HUES64 (cell line): ENCODE data around the gene SPOPL.
"Not testable (repeated sequence)": the region's sequence is repeated elsewhere in the genome, so short reads cannot be mapped to it uniquely, and the experiment has no call there.

Source experiments
- H3K27ac ChIP-seq: 2 replicates; pipeline ENCODE4 v1.7.0; 2013; ENCODE audit warnings: low read depth, low read length, inconsistent platforms
- H3K27me3 ChIP-seq: 2 replicates; pipeline ENCODE4 v1.6.1; 2013; ENCODE audit warnings: mild to moderate bottlenecking, low read length; ENCODE audit not compliant: insufficient read depth
- H3K36me3 ChIP-seq: 2 replicates; pipeline ENCODE4 v1.6.1; 2013; ENCODE audit warnings: mild to moderate bottlenecking, low read length; ENCODE audit not compliant: insufficient read depth
- H3K4me1 ChIP-seq: 2 replicates; pipeline ENCODE4 v1.6.1; 2013; ENCODE audit warnings: mild to moderate bottlenecking, low read length, moderate library complexity; ENCODE audit not compliant: insufficient read depth
- H3K4me3 ChIP-seq: 2 replicates; pipeline ENCODE4 v1.5.1; 2013; ENCODE audit warnings: mild to moderate bottlenecking, low read length, moderate library complexity
- H3K9ac ChIP-seq: 2 replicates; pipeline ENCODE4 v1.6.1; 2013; ENCODE audit warnings: mild to moderate bottlenecking, low read depth, low read length
- H3K9me3 ChIP-seq: 2 replicates; pipeline ENCODE4 v1.6.1; 2013; ENCODE audit warnings: low read depth, low read length; ENCODE audit not compliant: insufficient read depth
- WGBS: fragments of 150-250, 120-280 bp; methylation state at CpG from one replicate; pipeline ENCODE4 v1.1.7; 2013; ENCODE audit warnings: missing lambda C conversion rate; 5-methylcytosine and 5-hydroxymethylcytosine counted together

Gene SPOPL

DNA sequence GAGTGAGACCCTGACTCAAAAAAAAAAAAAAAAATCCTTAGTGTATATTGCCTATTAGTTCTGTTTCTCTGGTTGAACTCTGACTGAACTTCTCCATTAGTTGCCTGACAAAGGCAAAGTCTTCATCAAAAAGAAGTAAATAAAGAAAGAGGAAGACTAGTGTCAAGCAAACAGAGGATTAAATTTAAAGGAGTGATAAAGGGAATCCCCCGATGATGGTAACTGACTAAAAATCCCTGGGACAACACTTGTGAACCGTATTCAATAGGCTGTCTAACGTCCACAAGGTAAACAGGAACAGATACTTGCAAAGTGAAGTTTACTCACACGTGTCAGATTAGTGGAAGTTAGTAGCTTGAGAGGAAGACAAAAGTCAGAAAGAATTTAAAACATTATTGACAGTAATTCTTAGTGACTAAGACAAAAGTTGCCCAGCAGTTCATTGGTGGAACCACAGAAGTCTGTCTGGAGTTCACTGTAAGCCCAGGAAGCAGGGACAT lies 26.2 kb upstream of the SPOPL start:
- H3K36me3 ChIP-seq = no peaks in the 10 kb centered on the region
- WGBS = 82% methylated on average over 4 of the region's 4 CpGs
- no peak overlapping the region for H3K4me3 ChIP-seq
- H3K9me3 ChIP-seq = no peaks in the 10 kb centered on the region
- no peaks in the 10 kb centered on the region for H3K4me1 ChIP-seq
- H3K27me3 ChIP-seq = no peaks in the 10 kb centered on the region
- H3K27ac ChIP-seq = no peak overlapping the region
- H3K9ac ChIP-seq = no peak overlapping the region

DNA sequence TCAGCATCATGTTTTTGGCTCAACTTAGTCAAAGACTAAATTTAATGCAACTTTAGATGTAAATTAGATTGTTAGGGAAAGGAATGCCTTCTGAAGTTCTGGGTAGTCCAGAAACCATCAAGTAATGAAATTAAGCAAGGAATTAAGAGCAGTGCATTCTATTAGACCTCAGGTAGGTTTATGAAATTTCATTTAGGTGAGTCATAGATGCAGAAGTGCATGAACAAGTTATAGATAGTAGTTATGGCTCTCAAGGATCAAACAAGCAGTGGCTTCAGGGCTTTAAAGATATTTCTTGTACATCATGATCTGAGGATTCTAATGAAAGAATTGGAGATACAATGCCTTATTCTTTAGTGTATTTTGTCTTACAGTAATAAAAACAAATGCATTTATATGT lies 25.4 kb upstream of the SPOPL start:
- Histone ChIP-seq H3K4me3 (no peak overlapping the region), H3K9me3 (no peaks in the 10 kb centered on the region), H3K36me3 (no peaks in the 10 kb centered on the region), H3K4me1 (no peaks in the 10 kb centered on the region), H3K9ac (no peak overlapping the region), H3K27me3 (no peaks in the 10 kb centered on the region), H3K27ac (no peak overlapping the region)

DNA sequence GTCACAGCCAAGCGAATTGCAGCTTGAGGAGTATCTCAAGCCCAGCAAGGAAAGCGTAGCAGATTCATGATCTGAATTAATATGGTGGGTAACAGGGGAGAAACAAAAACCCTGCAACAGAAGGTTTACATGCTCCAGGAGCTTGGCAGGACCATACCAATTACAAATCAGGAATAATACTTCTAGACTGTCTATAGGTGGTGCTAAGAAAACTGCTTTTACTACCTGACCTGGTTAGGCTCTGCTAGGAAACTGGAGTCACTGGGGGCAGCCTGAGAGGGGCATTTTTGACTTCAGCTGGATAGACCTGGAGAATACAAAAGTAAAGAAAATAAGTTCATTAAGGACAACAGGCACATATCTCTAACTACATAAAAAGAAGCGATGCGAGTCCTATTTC lies 24.6 kb upstream of the SPOPL start:
- no peaks in the 10 kb centered on the region for H3K4me1 ChIP-seq
- H3K9me3 ChIP-seq = no peaks in the 10 kb centered on the region
- no peak overlapping the region for H3K9ac ChIP-seq
- H3K27ac ChIP-seq = no peak overlapping the region
- H3K36me3 ChIP-seq = no peaks in the 10 kb centered on the region
- H3K27me3 ChIP-seq = no peaks in the 10 kb centered on the region
- WGBS = 92% methylated on average over 2 of the region's 4 CpGs
- H3K4me3 ChIP-seq = no peak overlapping the region

DNA sequence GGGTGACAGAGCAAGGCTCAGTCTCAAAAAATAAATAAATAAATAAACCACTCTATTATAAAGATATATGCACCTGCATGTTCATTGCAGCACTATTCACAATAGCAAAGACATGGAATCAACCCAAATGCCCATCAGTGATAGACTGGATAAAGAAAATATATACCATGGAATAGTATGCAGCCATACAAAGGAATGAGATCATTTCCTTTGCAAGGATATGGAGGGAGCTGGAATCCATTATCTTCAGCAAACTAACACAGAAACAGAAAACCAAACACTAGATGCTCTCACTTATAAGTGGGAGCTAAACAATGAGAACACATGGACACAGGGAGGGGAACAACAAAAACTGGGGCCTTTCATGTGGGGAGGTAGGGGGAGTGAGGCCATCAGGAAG lies 18.8 kb upstream of the SPOPL start:
- H3K4me3 ChIP-seq, H3K4me1 ChIP-seq, H3K9ac ChIP-seq, H3K9me3 ChIP-seq, H3K27ac ChIP-seq, H3K36me3 ChIP-seq, H3K27me3 ChIP-seq: not testable (repeated sequence)

DNA sequence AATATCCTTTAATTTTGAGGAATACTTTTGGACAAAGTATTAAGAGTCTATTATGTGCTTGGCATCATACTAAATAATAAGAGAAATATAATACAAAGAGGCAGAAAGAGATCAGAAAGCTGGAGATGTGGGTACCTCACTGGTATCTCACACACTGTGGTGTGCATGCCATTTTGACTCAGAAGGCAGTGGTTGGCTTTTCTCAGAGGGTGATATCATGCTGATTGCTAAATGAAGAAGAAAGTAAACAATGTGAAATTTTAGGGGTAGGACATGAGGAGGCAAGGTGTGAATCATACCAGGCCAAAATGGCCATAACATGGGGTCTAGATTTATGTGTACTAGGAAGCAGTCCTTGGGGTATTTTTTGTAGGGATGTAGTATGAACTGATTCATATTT lies 16.6 kb upstream of the SPOPL start:
- Histone ChIP-seq H3K36me3 (no peaks in the 10 kb centered on the region), H3K9ac (no peak overlapping the region), H3K27me3 (no peaks in the 10 kb centered on the region), H3K9me3 (no peaks in the 10 kb centered on the region), H3K4me3 (no peak overlapping the region), H3K4me1 (no peaks in the 10 kb centered on the region), H3K27ac (no peak overlapping the region)

DNA sequence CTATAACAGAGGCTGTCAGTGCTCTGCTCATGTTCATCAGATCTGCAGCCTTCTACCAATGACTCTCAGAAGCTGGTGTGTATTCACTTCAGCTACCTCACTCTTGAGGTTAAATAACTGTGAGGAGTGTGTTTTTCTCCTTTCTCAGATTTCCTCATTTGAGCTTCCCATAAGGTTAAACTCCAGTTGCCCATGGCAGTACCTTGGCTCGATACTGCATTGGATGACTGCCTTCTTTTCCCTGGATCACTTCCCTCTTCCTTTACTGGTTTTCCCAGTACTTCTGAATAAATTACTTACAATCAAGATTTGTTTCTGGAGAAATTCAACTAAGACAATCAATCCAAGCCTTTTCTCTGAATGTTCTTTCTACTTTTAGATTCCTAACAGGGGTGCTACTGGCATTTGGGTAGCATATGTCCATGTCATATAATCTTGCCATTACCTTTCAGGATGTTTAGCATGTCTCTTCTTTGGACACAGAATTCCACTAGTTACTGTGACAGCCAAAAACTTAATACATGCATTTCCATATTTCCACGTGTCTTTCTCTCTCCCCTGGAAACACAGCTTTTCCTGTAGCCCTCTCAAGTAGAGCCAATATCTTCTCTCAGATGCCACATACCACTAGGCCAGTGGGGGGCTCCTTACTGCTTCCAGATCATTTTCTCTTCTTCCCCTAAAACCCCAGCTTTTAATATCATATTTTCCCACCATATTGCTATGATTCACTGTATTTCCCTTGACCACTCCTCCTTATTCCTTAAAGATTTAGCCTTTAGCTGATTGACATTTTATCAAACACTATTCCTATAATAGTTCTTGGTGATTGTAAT lies 15.0 kb upstream of the SPOPL start:
- no peaks in the 10 kb centered on the region for H3K9me3 ChIP-seq
- H3K27ac ChIP-seq = no peak overlapping the region
- no peaks in the 10 kb centered on the region for H3K36me3 ChIP-seq
- no peak overlapping the region for H3K9ac ChIP-seq
- H3K4me3 ChIP-seq = no peak overlapping the region
- H3K4me1 ChIP-seq = no peaks in the 10 kb centered on the region
- 70% methylated on average over 2 of the region's 2 CpGs for WGBS
- no peaks in the 10 kb centered on the region for H3K27me3 ChIP-seq

DNA sequence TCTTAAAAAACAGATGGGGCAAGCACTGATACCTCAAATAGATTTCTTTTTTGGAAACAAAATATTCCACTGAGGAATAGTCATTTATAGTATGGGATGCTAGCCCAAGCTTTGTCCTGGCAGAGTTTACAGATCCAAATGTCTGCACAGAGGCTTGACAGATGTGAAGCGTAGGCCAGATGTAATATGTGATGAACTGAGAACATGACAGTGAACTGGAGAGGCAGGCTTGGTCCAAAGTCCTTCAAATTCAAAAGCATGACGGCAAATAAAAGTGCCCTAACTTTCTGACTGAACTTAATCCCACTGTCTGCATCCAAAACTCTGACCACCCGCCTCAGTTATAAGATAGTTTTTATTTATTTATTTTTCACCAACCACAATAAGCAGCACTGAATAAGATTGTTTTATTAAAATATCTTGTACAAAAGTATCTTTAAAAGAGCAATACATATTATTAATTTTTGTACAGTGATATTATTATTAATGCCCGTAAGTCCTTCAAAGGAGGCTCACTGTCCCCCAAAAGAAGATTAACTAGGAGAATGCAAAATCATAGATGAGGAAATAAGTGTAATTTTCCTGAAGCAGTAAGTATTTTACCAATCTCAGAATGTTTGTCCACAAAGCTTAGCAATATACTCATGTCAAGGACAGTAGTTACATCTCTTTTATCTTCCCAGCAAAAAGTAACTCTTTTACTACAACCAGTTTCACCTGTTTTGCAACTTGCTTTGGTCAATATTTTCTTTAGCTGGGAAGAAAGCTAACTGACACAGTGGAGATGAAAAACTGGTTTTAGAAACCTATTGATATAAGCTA lies 10.7 kb upstream of the SPOPL start:
- Histone ChIP-seq H3K27me3 (no peaks in the 10 kb centered on the region), H3K9ac (no peak overlapping the region), H3K4me3 (no peak overlapping the region), H3K27ac (no peak overlapping the region), H3K9me3 (no peaks in the 10 kb centered on the region), H3K36me3 (no peaks in the 10 kb centered on the region), H3K4me1 (peaks cover 6% of the 10 kb centered on the region; the same call in 1 of the 2 replicates)
- 94% methylated on average over 2 of the region's 4 CpGs for WGBS

DNA sequence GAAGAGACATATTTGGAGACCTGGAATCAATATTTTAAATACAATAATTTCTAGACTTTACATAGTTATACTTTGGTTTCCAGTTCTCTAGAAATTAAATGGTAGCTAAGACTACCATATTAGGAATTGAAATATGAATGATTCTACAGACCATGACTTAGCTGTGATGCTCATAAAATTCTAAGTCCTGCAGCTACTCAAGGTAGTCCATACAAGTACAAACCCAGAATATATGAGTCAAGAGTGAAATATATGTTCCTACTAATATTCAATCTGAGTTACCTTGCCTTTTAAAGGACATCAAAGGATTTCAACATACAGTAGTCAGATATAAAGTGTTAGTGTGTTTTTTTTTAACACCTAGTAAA lies 10.1 kb upstream of the SPOPL start:
- peaks cover 6% of the 10 kb centered on the region; the same call in 1 of the 2 replicates for H3K4me1 ChIP-seq
- no peak overlapping the region for H3K27ac ChIP-seq
- no peaks in the 10 kb centered on the region for H3K9me3 ChIP-seq
- no peak overlapping the region for H3K4me3 ChIP-seq
- H3K27me3 ChIP-seq = no peaks in the 10 kb centered on the region
- no peaks in the 10 kb centered on the region for H3K36me3 ChIP-seq
- H3K9ac ChIP-seq = no peak overlapping the region

DNA sequence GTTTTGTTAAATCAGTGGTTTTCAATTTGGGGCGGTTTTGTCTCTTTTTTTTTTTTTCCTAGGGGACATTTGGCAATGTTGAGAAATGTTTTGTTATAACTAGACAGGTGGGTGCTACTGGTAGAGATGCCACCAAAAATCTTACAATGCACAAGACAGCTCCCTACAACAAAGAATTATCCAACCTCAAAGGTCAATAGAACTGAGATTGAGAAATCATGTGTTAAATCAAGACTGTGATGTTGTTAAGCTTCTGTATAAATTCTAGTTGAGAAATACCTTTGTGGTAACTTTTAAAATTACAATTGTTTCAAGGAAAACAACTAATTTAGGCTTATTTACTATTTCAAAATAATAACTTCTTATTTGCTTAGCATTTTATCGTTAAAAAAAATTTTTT lies 9.4 kb upstream of the SPOPL start:
- peaks cover 6% of the 10 kb centered on the region; the same call in 1 of the 2 replicates for H3K4me1 ChIP-seq
- H3K9ac ChIP-seq = no peak overlapping the region
- H3K27me3 ChIP-seq = no peaks in the 10 kb centered on the region
- no peaks in the 10 kb centered on the region for H3K36me3 ChIP-seq
- 97% methylated on average over 2 of the region's 2 CpGs for WGBS
- no peak overlapping the region for H3K4me3 ChIP-seq
- no peaks in the 10 kb centered on the region for H3K9me3 ChIP-seq
- H3K27ac ChIP-seq = no peak overlapping the region

DNA sequence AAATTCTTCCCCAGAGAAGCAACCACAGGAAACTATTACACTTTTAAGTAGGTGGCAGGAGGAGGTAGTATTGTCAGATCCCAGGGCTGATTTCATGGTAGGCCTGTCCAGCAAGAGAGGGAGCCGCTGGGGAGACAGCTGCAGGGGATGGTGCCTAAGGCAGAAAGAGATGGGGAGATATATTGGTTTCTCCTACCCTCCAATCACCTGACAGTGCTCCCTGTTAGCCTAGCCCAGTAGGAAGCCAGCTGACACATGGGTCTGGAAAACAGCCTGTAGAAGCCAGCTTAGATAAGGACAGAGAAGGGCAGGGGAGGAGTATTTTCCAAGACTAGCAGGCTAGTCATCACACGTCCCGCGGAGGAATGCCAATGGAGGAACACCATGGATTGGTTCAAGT lies 8.2 kb upstream of the SPOPL start:
- Histone ChIP-seq H3K36me3 (no peaks in the 10 kb centered on the region), H3K9ac (no peak overlapping the region), H3K9me3 (no peaks in the 10 kb centered on the region), H3K4me3 (no peak overlapping the region), H3K27ac (no peak overlapping the region), H3K4me1 (peaks cover 6% of the 10 kb centered on the region; the same call in 1 of the 2 replicates), H3K27me3 (no peaks in the 10 kb centered on the region)
- WGBS = 79% methylated on average over 4 of the region's 4 CpGs

DNA sequence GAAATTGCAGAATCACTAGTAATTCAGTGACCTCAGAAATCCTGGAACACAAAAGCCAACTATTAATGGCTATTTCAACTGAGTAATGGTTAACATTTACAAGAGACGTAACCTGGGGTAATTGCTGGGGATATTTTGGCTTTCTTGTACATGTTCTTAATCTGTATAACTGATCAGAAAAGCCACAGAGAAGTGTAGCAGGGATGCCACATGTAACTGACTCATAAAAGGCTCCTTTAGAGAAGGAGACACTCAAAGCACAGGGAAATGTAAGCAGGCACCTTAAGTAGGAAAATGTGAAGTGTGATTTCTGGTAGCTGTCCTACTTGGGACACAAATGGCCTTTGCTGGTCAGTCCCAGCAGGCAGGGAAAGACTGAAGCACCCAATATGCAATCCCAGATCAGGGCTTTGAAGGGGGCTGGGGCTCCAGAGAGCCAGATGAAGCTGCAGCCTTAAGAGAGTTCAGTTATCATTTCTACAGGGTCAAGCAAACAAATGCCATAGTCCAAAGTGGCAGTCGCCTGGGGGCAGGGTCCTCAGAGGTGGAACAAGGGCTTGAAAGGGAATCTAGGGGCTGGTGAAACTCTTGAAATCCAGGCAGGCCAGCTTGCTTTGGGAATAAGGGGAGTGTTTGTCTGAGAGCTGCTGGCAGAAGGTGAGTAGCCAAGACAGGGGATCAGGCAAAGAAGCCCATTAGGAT lies 7.2 kb upstream of the SPOPL start:
- no peak overlapping the region for H3K4me3 ChIP-seq
- H3K9me3 ChIP-seq = no peaks in the 10 kb centered on the region
- no peak overlapping the region for H3K27ac ChIP-seq
- no peak overlapping the region for H3K9ac ChIP-seq
- H3K4me1 ChIP-seq = peaks cover 6% of the 10 kb centered on the region; the same call in 1 of the 2 replicates
- H3K36me3 ChIP-seq = no peaks in the 10 kb centered on the region
- no peaks in the 10 kb centered on the region for H3K27me3 ChIP-seq
- WGBS = 86% methylated on average over 2 of the region's 2 CpGs
